Measurements from ENCODE around the gene ENOPH1.
"Not testable (repeated sequence)": the region's sequence is repeated elsewhere in the genome, so short reads cannot be mapped to it uniquely, and the experiment has no call there.

The ENOPH1 gene

DNA sequence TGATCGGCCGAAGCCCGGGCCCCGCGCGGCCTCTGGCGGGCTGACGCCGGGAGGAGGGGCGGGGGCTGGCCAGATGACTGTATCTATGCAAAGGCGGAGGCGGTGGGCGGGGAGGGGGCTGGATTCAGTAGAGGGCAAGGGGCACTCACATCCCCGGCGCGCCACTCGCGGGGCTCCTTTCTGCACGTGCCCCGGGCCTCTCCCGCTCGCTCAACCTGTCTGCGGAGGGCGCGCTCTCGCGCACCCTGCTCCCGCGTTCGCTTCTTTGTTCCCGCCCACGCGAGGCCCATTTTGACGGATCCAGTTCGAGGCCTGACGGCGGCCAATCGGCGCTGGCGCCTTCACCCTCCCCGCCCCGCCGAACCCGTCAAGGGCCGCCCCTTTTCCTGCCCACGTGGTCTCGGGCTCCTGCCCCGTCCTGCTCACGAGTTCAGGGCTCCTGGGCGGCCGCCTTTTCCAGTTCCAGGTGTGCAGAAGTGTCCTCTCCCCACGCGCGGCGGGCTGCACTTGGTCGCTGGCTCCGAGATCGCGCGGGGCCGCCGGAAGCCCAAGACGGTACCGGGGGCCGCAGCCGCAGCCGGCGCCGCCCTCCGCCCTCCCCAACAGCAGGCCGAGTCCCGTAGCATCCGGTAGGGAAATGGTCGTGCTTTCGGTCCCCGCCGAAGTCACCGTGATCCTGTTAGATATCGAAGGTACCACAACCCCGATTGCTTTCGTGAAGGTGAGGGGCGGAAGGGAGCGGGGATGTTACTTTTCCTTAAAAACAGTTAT, at the start of gene ENOPH1, which contains the start of gene HNRNPDL:
ENOPH1 (plus strand) TSS at position 398 of the 771 bp plus-strand sequence; CDS start at position 638, 240 bp downstream.
HNRNPDL (minus strand) TSS at position 270 of the 771 bp plus-strand sequence. CDS start 772 bp downstream, outside the sequence.
- DNase-seq (ENCODE audit: low read depth in 2 of 2), result peak; percentile 99

- no peak for DNase-seq (ENCODE audit: low read depth in 2 of 2)
Observed at GRCh38 chr4:82380831-82381230, 49.6 kb upstream of the ENOPH1 start.

DNA sequence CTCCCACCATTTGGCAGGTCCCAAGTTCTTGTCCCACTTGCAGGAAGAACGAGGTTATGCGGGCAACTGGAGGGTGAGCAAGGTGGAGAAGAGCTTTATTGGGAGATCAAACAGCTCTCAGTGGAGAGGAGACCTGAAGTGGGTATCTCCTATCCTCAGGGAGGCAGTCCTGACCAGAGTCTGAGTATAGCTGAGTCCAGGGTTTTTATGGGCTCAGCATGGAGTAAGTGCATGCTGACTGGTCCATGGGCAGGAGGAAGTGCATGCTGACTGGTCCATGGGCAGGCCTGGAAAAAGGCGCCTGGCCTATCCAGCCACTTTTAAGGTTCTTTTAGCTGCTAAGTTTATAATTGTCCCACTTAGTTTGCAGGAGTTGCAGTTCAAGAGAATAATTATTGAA, 49.2 kb upstream of the ENOPH1 start:
- no peak for DNase-seq (ENCODE audit: low read depth in 2 of 2)

GRCh38 chr4:82381661-82382296, 48.6 kb upstream of the ENOPH1 start:
- DNase-seq (ENCODE audit: low read depth in 2 of 2), result no peak

DNA sequence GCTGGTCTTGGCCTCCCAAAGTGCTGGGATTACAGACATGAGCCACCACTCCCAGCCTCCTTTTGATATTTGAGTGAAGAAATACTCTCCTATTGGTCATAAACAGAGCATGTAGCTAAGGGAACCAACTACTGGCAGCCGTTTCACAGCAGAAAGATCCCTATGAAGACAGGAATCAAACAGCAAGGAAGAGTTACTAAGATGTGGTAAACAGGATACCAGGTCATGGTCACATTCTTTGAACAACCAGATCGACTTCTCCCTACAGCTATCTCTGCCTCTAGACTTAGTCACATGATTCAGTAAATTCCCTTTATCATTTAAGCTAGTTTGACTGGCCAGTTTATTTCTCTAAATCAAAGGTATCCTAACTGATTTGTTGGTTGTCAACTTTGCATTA, 47.6 kb upstream of the ENOPH1 start:
- DNase-seq (ENCODE audit: low read depth in 2 of 2), result no peak

- DNase-seq (ENCODE audit: low read depth in 2 of 2), result not testable (repeated sequence)
Observed at GRCh38 chr4:82386312-82386711, 44.1 kb upstream of the ENOPH1 start.

DNA sequence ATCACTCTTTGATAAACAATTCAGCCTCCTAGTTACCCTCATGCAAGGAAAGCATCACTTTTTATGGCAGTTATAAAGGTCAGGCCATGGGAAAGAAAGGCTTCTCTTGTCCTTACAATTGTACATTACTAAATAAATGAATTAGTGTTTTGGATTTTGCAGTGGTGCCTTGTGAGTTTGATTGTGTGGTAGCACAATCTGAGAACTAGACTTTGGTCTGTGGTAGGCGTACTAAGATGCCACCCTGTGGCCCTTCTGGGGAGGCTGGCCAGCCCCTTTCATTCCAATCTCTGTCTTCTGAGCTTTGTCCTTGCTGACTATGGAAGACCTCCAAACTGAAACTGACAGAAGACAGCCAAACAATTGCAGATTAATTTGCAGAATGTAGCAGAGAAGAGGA, 42.0 kb upstream of the ENOPH1 start:
- no peak for DNase-seq (ENCODE audit: low read depth in 2 of 2)

- not testable (repeated sequence) for DNase-seq (ENCODE audit: low read depth in 2 of 2)
Observed at GRCh38 chr4:82390061-82390460, 40.3 kb upstream of the ENOPH1 start.

GRCh38 chr4:82394896-82395295, 35.5 kb upstream of the ENOPH1 start:
- DNase-seq (ENCODE audit: low read depth in 2 of 2), result no peak

DNA sequence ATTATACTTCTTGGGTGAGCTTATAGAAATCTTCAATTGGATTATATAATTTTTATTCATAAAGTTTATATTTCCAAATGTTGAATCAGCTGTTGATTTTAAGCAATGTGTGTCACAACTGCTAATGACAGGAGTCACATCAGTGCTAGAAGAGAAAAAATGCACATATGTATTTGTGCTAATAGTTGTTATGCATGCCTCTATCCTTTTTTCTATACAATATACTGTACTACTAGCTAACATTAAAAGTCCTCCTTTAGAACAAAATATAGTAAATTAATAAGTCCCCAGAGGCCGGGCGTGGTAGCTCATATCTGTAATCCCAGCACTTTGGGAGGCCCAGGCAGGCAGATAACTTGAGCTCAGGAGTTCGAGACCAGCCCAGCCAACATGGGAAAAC, 32.9 kb upstream of the ENOPH1 start:
- no peak for DNase-seq (ENCODE audit: low read depth in 2 of 2)

DNA sequence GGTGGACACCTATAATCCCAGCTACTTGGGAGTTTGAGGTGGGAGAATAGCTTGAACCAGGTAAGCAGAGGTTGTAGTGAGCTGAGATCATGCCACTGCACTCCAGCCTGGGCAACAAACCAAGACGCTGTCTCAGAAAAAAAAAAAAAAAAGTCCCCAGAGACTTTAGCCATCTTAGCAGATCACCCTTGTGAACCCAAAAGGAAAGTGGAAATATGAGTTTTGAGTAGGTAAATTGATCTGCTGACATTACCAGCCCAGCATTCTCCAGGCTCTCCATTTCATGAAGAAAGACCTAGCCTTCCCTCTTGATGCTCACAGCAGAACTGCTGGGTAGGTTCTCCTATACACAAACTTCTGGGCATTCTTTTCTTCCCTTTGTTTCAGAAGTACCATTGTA, 32.1 kb upstream of the ENOPH1 start:
- DNase-seq (ENCODE audit: low read depth in 2 of 2), result no peak

DNA sequence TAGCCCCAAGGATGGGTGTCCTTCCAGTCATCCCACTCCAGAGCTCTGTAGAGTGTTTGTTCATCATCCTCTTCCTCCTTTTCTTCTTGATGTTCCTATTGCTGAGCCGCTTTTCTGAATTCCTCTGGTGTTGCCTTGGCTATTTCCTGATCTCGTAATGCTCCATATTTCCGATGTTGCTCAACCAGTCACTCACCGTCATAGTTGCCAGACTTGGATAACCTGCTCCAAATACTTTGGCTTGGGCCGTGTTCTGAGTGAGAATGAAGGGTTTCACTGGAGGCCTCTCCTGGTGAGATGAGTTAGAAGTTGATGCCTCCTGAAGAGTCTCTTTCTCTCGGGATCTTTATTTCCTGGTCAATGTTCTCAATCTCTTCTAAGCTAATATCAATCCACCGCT, 28.8 kb upstream of the ENOPH1 start:
- no peak for DNase-seq (ENCODE audit: low read depth in 2 of 2)

- no peak for DNase-seq (ENCODE audit: low read depth in 2 of 2)
Observed at GRCh38 chr4:82402196-82402775, 28.1 kb upstream of the ENOPH1 start.

DNA sequence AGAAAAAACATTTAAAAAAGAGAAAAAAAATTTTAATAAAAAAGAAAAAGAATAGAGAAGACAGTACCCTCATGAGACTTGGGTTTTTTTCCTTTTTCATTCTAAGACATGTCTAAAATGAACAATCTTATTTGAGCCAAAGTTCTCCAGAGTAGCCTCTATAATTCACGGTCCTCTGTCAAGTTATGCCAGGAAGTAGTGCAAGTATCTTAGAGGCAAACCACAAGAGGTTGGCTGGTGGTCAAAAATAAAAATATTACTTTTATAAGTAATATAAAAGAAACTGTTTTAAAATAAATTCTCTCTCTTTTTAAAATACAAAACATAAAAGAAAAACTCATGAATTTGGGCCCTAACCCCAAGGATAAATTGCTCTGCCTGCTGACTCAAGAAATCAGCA, 26.7 kb upstream of the ENOPH1 start:
- DNase-seq (ENCODE audit: low read depth in 2 of 2), result no peak

DNA sequence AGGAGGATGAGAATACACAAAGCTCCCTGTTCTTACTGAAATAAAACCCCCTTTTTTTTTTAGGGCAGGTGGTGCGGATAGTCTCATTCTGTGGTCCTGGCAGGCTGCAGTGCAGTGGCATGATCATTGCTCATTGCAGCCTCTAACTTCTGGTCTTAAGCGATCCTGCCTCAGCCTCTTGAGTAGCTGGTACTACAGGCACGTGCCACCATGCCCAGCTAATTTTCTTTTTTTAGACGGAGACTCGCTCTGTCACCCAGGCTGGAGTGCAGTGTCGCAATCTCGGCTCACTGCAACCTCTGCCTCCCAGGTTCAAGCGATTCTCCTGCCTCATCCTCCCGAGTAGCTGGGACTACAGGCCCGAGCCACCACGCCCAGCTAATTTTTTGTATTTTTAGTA, 15.3 kb upstream of the ENOPH1 start:
- DNase-seq (ENCODE audit: low read depth in 2 of 2), result not testable (repeated sequence)

- DNase-seq (ENCODE audit: low read depth in 2 of 2), result no peak
Observed at GRCh38 chr4:82415922-82416365, 14.4 kb upstream of the ENOPH1 start.

GRCh38 chr4:82419451-82419850, 10.9 kb upstream of the ENOPH1 start:
- DNase-seq (ENCODE audit: low read depth in 2 of 2), result no peak

GRCh38 chr4:82421796-82422560, 8.4 kb upstream of the ENOPH1 start:
- no peak for DNase-seq (ENCODE audit: low read depth in 2 of 2)

GRCh38 chr4:82422616-82423015, 7.8 kb upstream of the ENOPH1 start:
- DNase-seq (ENCODE audit: low read depth in 2 of 2), result no peak

GRCh38 chr4:82423245-82424054, 6.9 kb upstream of the ENOPH1 start:
- no peak for DNase-seq (ENCODE audit: low read depth in 2 of 2)

DNA sequence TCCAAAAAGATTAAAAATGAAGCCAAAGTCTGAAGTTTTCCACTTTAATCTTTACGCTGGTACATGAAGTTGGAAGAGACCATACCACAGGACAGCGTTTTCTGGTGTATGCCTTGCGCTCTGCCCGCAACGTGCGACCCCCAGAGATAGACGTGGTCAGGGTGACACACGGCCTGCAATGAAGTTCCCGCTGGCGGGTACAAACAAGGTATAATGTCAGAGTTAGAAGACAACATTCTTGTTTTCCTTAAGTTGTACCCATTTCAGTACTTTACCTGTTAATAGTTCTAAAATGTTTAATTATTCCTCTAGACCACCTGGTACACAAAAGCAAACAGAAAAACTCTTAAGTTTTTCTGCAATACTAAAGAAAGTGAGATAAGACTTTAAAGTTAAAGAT, 4.9 kb upstream of the ENOPH1 start:
- no peak for DNase-seq (ENCODE audit: low read depth in 2 of 2)

Measured in stimulated activated CD4-positive, alpha-beta T cell treated with anti-CD3 and anti-CD28 coated beads, Interleukin-12 subunit alpha, Interleukin-12 subunit beta, amount 100 ng/mL, for 24 hours (primary cell).